GM12878 (cell line): ENCODE results near the gene TMEM174. TPM values are rescaled to one million over a fixed set of nuclear protein-coding genes. Genes with fewer than 3 reads are reported as not detected.

Experiments used
- ATAC-seq: fragments of 200-7000 bp; cut with Tn5 transposase; 3 replicates; pipeline ENCODE4 v1.9.1; 2020; ENCODE audit warnings: mild to moderate bottlenecking, moderate library complexity
- BruUV-seq: library from RNA; stranded (reverse); fragments of 400-500 nt; replicated peaks from 2 replicates; lab custom pipeline; 2021; lab: Mats Ljungman, UMichigan
- CTCF ChIA-PET: fragments of 300-600 bp; sonication (Branson Sonifier 250); formaldehyde crosslinking; extraction: SDS; loops from one replicate; lab custom pipeline; 2021; ENCODE audit warnings: inconsistent platforms; lab: Yijun Ruan, JAX
- POLR2A ChIA-PET: fragments of 350-600 bp; formaldehyde crosslinking; extraction: SDS; loops from one replicate; lab custom pipeline; 2021; ENCODE audit warnings: inconsistent platforms; lab: Charles Lee
- RAD21 ChIA-PET: fragments of 300-600 bp; sonication (Branson Sonifier 250); formaldehyde crosslinking; loops from one replicate; lab custom pipeline; 2023; ENCODE audit warnings: antibody characterized with exemption; ENCODE audit not compliant: unreplicated experiment; lab: Charles Lee
- SMC1A ChIA-PET: fragments of 300-600 bp; sonication (Branson Sonifier 250); formaldehyde crosslinking; loops from one replicate; lab custom pipeline; 2023; ENCODE audit not compliant: unreplicated experiment, uncharacterized antibody; lab: Charles Lee
- DNase-seq: peaks from one replicate; pipeline ENCODE4 v3.0.0-alpha.2; 2011; ENCODE audit warnings: low read depth, low spot score
- FAIRE-seq: peaks from 3 replicates; lab custom pipeline; 2011; peaks lifted over from hg19 to GRCh38; lab: Jason Lieb, UNC
- H2AFZ ChIP-seq: 2 replicates; pipeline ENCODE4 v1.6.0; 2011; ENCODE audit warnings: low read depth, low read length, control low read depth; ENCODE audit not compliant: control insufficient read depth
- H3K27ac ChIP-seq: 2 replicates; pipeline ENCODE4 v1.5.1; 2011; ENCODE audit warnings: control low read depth; ENCODE audit not compliant: control insufficient read depth, insufficient read depth
- H3K27me3 ChIP-seq, 2 experiments: replicated peaks in 1 of 2; 2 replicates each; pipeline versions ENCODE4 v1.6.0 to v1.6.1; 2011; ENCODE audit warnings: low read length in 1 of 2; ENCODE audit not compliant: control insufficient read depth in 2 of 2, insufficient read depth in 2 of 2
- H3K36me3 ChIP-seq, 2 experiments: 2 replicates each; pipeline ENCODE4 v1.5.1; 2011; ENCODE audit warnings: low read length in 1 of 2; ENCODE audit not compliant: control insufficient read depth in 2 of 2, insufficient read depth in 2 of 2
- H3K4me1 ChIP-seq: 2 replicates; pipeline ENCODE4 v1.6.1; 2011; ENCODE audit warnings: mild to moderate bottlenecking, low read length, moderate library complexity, mixed read lengths; ENCODE audit not compliant: control insufficient read depth, insufficient read depth
- H3K4me2 ChIP-seq: 2 replicates; pipeline ENCODE4 v1.6.0; 2011; ENCODE audit warnings: control low read depth; ENCODE audit not compliant: control insufficient read depth, insufficient read depth
- H3K4me3 ChIP-seq: fragments of 200-600 bp; sonication (generic); 2 replicates; pipeline ENCODE4 v1.5.1; 2016
- H3K79me2 ChIP-seq: 2 replicates; pipeline ENCODE4 v1.6.0; 2011; ENCODE audit warnings: low read length; ENCODE audit not compliant: control insufficient read depth, insufficient read depth
- H3K9ac ChIP-seq: 2 replicates; pipeline ENCODE4 v1.8.0; 2011; ENCODE audit warnings: low read length, control low read depth, mixed read lengths; ENCODE audit not compliant: control insufficient read depth, insufficient read depth
- H3K9me3 ChIP-seq: replicated peaks from 3 replicates; pipeline ENCODE4 v1.5.1; 2011; ENCODE audit warnings: mild to moderate bottlenecking, low read length; ENCODE audit not compliant: control insufficient read depth, insufficient read depth
- H4K20me1 ChIP-seq: 2 replicates; pipeline ENCODE4 v1.6.0; 2011; ENCODE audit not compliant: control insufficient read depth, insufficient read depth
- BACH1 ChIP-seq: fragments of 450-650 bp; IDR thresholded peaks from 2 replicates; pipeline ENCODE4 v1.6.1; 2017; ENCODE audit warnings: mild to moderate bottlenecking, borderline replicate concordance
- CHD1 ChIP-seq: IDR thresholded peaks from 2 replicates; pipeline ENCODE4 v1.6.1; 2012; ENCODE audit warnings: low read depth, low read length, improper control_type of control experiment
- CREB1 ChIP-seq: IDR thresholded peaks from 2 replicates; pipeline ENCODE4 v1.6.1; 2012; ENCODE audit warnings: low read depth, mild to moderate bottlenecking, inconsistent platforms
- KDM1A ChIP-seq: fragments of 200-600 bp; sonication (generic); IDR thresholded peaks from 2 replicates; pipeline ENCODE4 v1.6.1; 2016; ENCODE audit warnings: borderline replicate concordance
- NFYB ChIP-seq: IDR thresholded peaks from 2 replicates; pipeline ENCODE4 v1.6.1; 2011; ENCODE audit warnings: low read depth, mild to moderate bottlenecking, low read length, improper control_type of control experiment, moderate library complexity; ENCODE audit not compliant: insufficient read depth
- RELB ChIP-seq: fragments of 450-650 bp; IDR thresholded peaks from 2 replicates; pipeline ENCODE4 v1.6.1; 2017; ENCODE audit warnings: low read depth, mild to moderate bottlenecking, moderate library complexity
- SP1 ChIP-seq: IDR thresholded peaks from one replicate; pipeline ENCODE4 v1.6.1; 2011; ENCODE audit warnings: low read depth, low read length
- USF1 ChIP-seq: IDR thresholded peaks from 2 replicates; pipeline ENCODE4 v1.6.1; 2011; ENCODE audit warnings: borderline replicate concordance, low read depth, mild to moderate bottlenecking, moderate library complexity, mixed read lengths, low read length; ENCODE audit not compliant: insufficient read depth; ENCODE audit errors: extremely low read length
- ZBTB4 ChIP-seq: fragments of 450-650 bp; formaldehyde crosslinking; IDR thresholded peaks from 2 replicates; pipeline ENCODE4 v1.4.0; 2022; ENCODE audit warnings: mild to moderate bottlenecking, moderate library complexity
- ZNF217 ChIP-seq: fragments of 450-650 bp; IDR thresholded peaks from 2 replicates; pipeline ENCODE4 v1.6.1; 2017; ENCODE audit warnings: antibody characterized with exemption, mild to moderate bottlenecking
- WGBS: methylation state at CpG from one replicate; pipeline ENCODE4 v1.1.6; 2016; ENCODE audit warnings: low lambda C conversion rate; ENCODE audit not compliant: insufficient replicate concordance, insufficient coverage; ENCODE audit errors: missing lambda C conversion rate; 5-methylcytosine and 5-hydroxymethylcytosine counted together
- in situ Hi-C: fragments of 300-500 bp; cut with MboI; formaldehyde crosslinking; loops from 9 replicates; pipeline ENCODE4 v1.14.3; 2018; ENCODE audit warnings: mixed read lengths
- intact Hi-C: fragments of 100-400 bp; cut with micrococcal nuclease; formaldehyde crosslinking; loops from one replicate; pipeline ENCODE4 v1.14.2; 2022; ENCODE audit not compliant: unreplicated experiment
- polyA plus RNA-seq, 11 experiments: library from polyadenylated mRNA; depleted of rRNA in 4 of 11; unstranded in 6 of 11; stranded (reverse) in 5 of 11; fragments of >200 nt; fragmentation: Nextera tagmentation in 4 of 11; fragmentation: Illumina TruSeq in 1 of 11; extraction: Ambion mirVana in 4 of 11; extraction: Trizol in 1 of 11; gene quantifications; 1 replicate in 1 of 11; 2 replicates in 10 of 11; pipeline versions ENCODE4 v1.2.1 to v1.2.3, GENCODE V29; 2011 to 2016; ENCODE audit warnings: inconsistent platforms in 2 of 11, missing spikeins in 2 of 11, low read depth in 1 of 11
- total RNA-seq, 4 experiments: library from RNA; depleted of rRNA in 3 of 4; stranded (reverse); fragments of >200 nt in 3 of 4; fragmentation: Illumina TruSeq in 1 of 4; extraction: Trizol in 1 of 4; gene quantifications; 2 replicates each; pipeline versions ENCODE4 v1.2.1 to v1.2.3, GENCODE V29; 2013 to 2021

The TMEM174 gene
- total and polyA plus RNA-seq, 10 of the 15 experiments (the other 5 are each of a cell fraction or from before 2014, with no cell fraction given) = not detected

DNA sequence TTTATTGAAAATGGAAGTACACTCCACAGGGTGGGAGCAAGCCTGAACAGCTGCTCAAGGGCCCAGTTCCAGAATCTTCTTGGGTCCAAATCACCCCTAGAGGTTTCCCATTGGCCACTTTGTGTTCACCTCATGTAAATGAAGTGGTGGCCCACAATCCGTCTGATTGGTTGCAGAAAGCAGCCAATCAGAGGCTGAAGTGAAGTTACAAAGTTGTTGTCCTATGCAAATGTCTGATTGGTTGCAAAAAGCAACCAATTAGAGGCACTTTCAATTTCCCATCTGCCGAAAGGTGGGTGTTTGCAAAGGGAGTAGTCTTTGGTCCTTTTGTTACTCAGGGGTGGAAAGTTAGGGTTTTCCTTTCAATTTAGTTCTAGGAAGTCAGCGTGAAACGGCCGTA is 43.9 kb upstream of the TMEM174 start (continued):
- TF ChIP-seq CHD1 = no peak
- no peak for TF ChIP-seq SP1
- TF ChIP-seq USF1 = no peak
- no peak for TF ChIP-seq ZBTB4 (CRISPR knock-in tag)
- TF ChIP-seq CREB1 = no peak

- Histone ChIP-seq H3K4me2 (no peak overlapping the region), H3K9me3 (no peaks in the 10 kb centered on the region), H2AFZ (no peak overlapping the region), H3K4me1 (no peaks in the 10 kb centered on the region), H3K9ac (no peak overlapping the region), H3K27ac (no peak overlapping the region), H3K36me3 (no peaks in the 10 kb centered on the region), H3K4me3 (no peak overlapping the region), H3K79me2 (no peaks in the 10 kb centered on the region), H3K27me3 (0 out of 4 replicates have a peak, but pooled peaks cover 0 to 2% of the 10 kb centered on the region in 2 experiments), H4K20me1 (no peaks in the 10 kb centered on the region)
- ChIA-PET CTCF (interaction anchor here (0.6 kb wide), 1 partner anchor 36 kb away, joined by 7 read pairs; no protein-coding TSS in a partner anchor), SMC1A (no interaction called here), POLR2A (no interaction called here), RAD21 (no interaction called here)
- in situ Hi-C loops = no loop called here
- no peak for ATAC-seq
- no peak for DNase-seq
- intact Hi-C loops = no loop called here
- no TSS peak for BruUV-seq
- FAIRE-seq = no peak
- WGBS = 42% methylated on average over 1 of the region's 1 CpG
- no peak for TF ChIP-seq BACH1
- TF ChIP-seq NFYB = no peak
- TF ChIP-seq RELB = no peak
- no peak for TF ChIP-seq ZBTB4 (CRISPR knock-in tag)
- TF ChIP-seq KDM1A = no peak
- TF ChIP-seq SP1 = no peak
- no peak for TF ChIP-seq ZNF217
Observed at GRCh38 chr5:73130811-73131210, 42.2 kb upstream of the TMEM174 start.
